NCI-H1105 (cell line): ENCODE measurements around the gene CD34.
"Not testable (repeated sequence)": the region's sequence is repeated elsewhere in the genome, so short reads cannot be mapped to it uniquely, and the experiment has no call there.

Experiments used
- DNase-seq: peaks from one replicate; lab custom pipeline; 2025; lab: John Stamatoyannopoulos, UW

CD34 gene

GRCh38 chr1:207933205-207933800 is 22.4 kb upstream of the CD34 start:
- no peak for DNase-seq

- DNase-seq, result no peak
Observed at GRCh38 chr1:207926984-207927383, 16.1 kb upstream of the CD34 start.

- not testable (repeated sequence) for DNase-seq
Observed at GRCh38 chr1:207925969-207926368, 15.0 kb upstream of the CD34 start.

- DNase-seq, result no peak
Observed at GRCh38 chr1:207925210-207925609, 14.3 kb upstream of the CD34 start.

GRCh38 chr1:207923561-207923960 is 12.6 kb upstream of the CD34 start:
- DNase-seq, result no peak

- no peak for DNase-seq
Observed at GRCh38 chr1:207923121-207923520, 12.2 kb upstream of the CD34 start.

- no peak for DNase-seq
Observed at GRCh38 chr1:207922554-207922953, 11.6 kb upstream of the CD34 start.

GRCh38 chr1:207921321-207921720 is 10.4 kb upstream of the CD34 start:
- DNase-seq, result no peak

GRCh38 chr1:207920444-207921021 is 9.6 kb upstream of the CD34 start:
- DNase-seq, result no peak

GRCh38 chr1:207919523-207920170 is 8.7 kb upstream of the CD34 start:
- DNase-seq, result no peak

GRCh38 chr1:207918581-207918980 is 7.7 kb upstream of the CD34 start:
- DNase-seq, result no peak

GRCh38 chr1:207918011-207918410 is 7.1 kb upstream of the CD34 start:
- DNase-seq, result no peak

- DNase-seq, result no peak
Observed at GRCh38 chr1:207917080-207917479, 6.2 kb upstream of the CD34 start.

GRCh38 chr1:207913951-207914350 is 3.0 kb upstream of the CD34 start:
- DNase-seq, result no peak

- DNase-seq, result no peak
Observed at GRCh38 chr1:207911856-207912760, 1.2 kb upstream of the CD34 start.

GRCh38 chr1:207909687-207910086 is 1.2 kb downstream of the CD34 start:
- no peak for DNase-seq

GRCh38 chr1:207908107-207908734 is 2.7 kb downstream of the CD34 start:
- DNase-seq, result no peak

- DNase-seq, result no peak
Observed at GRCh38 chr1:207904391-207904790, 6.5 kb downstream of the CD34 start.

GRCh38 chr1:207903767-207904166 is 7.2 kb downstream of the CD34 start:
- no peak for DNase-seq

GRCh38 chr1:207903053-207903452 is 7.9 kb downstream of the CD34 start:
- no peak for DNase-seq

GRCh38 chr1:207902566-207902965 is 8.4 kb downstream of the CD34 start:
- no peak for DNase-seq

GRCh38 chr1:207901041-207901653 is 9.8 kb downstream of the CD34 start:
- DNase-seq, result no peak
